Loucy (cell line): Measurements from ENCODE around the gene HES2.

Source experiments
- H2AFZ ChIP-seq: fragments of 200-600 bp; sonication (generic); 2 replicates; pipeline ENCODE4 v1.6.0; 2016; ENCODE audit warnings: antibody characterized with exemption, mild to moderate bottlenecking, low read length, moderate library complexity
- H3F3A ChIP-seq: fragments of 200-600 bp; 2 replicates; pipeline ENCODE4 v1.6.0; 2016; ENCODE audit warnings: antibody characterized with exemption, low read depth, mild to moderate bottlenecking
- H3K27me3 ChIP-seq: fragments of 200-600 bp; sonication (generic); 2 replicates; pipeline ENCODE4 v1.6.1; 2014; ENCODE audit warnings: low read length, mild to moderate bottlenecking; ENCODE audit not compliant: insufficient read depth, poor library complexity, severe bottlenecking
- H3K36me3 ChIP-seq: fragments of 200-600 bp; sonication (generic); 2 replicates; pipeline ENCODE4 v1.6.1; 2016; ENCODE audit warnings: low read length; ENCODE audit not compliant: insufficient read depth
- H3K4me1 ChIP-seq: fragments of 200-600 bp; sonication (generic); 2 replicates; pipeline ENCODE4 v1.5.1; 2014; ENCODE audit warnings: low read length, mild to moderate bottlenecking; ENCODE audit not compliant: insufficient read depth, poor library complexity, severe bottlenecking
- H3K4me2 ChIP-seq: fragments of 200-600 bp; sonication (generic); 2 replicates; pipeline ENCODE4 v1.6.0; 2014; ENCODE audit warnings: antibody characterized with exemption, low read length, low read depth, mild to moderate bottlenecking; ENCODE audit not compliant: poor library complexity, severe bottlenecking
- H3K4me3 ChIP-seq: fragments of 200-600 bp; sonication (generic); 2 replicates; pipeline ENCODE4 v1.5.1; 2014; ENCODE audit warnings: low read length, mild to moderate bottlenecking, mixed read lengths; ENCODE audit not compliant: poor library complexity, severe bottlenecking
- H3K79me2 ChIP-seq: fragments of 200-600 bp; sonication (generic); 2 replicates; pipeline ENCODE4 v1.6.1; 2014; ENCODE audit warnings: low read length; ENCODE audit not compliant: insufficient read depth
- H3K9ac ChIP-seq: fragments of 200-600 bp; sonication (generic); 2 replicates; pipeline ENCODE4 v1.6.0; 2014; ENCODE audit warnings: mild to moderate bottlenecking, low read depth, low read length, moderate library complexity; ENCODE audit not compliant: poor library complexity, severe bottlenecking
- H3K9me2 ChIP-seq: fragments of 200-600 bp; sonication (generic); replicated peaks from 2 replicates; pipeline ENCODE4 v1.6.1; 2016; ENCODE audit warnings: low read depth, low read length, mixed read lengths
- H3K9me3 ChIP-seq: fragments of 200-600 bp; sonication (generic); 2 replicates; pipeline ENCODE4 v1.6.1; 2014; ENCODE audit warnings: mild to moderate bottlenecking, antibody characterized with exemption, low read length, low read depth; ENCODE audit not compliant: insufficient read depth
- H4K20me1 ChIP-seq: fragments of 200-600 bp; sonication (generic); 2 replicates; pipeline ENCODE4 v1.6.0; 2014; ENCODE audit warnings: antibody characterized with exemption, low read length, mild to moderate bottlenecking; ENCODE audit not compliant: insufficient read depth, poor library complexity, severe bottlenecking
- EZH2phosphoT487 ChIP-seq: fragments of 200-600 bp; IDR thresholded peaks from 2 replicates; pipeline ENCODE4 v1.6.1; 2018; ENCODE audit warnings: antibody characterized with exemption, mild to moderate bottlenecking, moderate library complexity, borderline replicate concordance
- TF ChIP-seq, protein P1 (sequence below): fragments of 200-600 bp; sonication (generic); conservative IDR thresholded peaks from 2 replicates; pipeline ENCODE4 v1.5.1; 2014; ENCODE audit warnings: mild to moderate bottlenecking, antibody characterized with exemption, low read length

Gene HES2

GRCh38 chr1:6401673-6402072 lies 18.0 kb downstream of the HES2 start:
- TF ChIP-seq EZH2phosphoT487 = no peak
- TF ChIP-seq, protein P1, sequence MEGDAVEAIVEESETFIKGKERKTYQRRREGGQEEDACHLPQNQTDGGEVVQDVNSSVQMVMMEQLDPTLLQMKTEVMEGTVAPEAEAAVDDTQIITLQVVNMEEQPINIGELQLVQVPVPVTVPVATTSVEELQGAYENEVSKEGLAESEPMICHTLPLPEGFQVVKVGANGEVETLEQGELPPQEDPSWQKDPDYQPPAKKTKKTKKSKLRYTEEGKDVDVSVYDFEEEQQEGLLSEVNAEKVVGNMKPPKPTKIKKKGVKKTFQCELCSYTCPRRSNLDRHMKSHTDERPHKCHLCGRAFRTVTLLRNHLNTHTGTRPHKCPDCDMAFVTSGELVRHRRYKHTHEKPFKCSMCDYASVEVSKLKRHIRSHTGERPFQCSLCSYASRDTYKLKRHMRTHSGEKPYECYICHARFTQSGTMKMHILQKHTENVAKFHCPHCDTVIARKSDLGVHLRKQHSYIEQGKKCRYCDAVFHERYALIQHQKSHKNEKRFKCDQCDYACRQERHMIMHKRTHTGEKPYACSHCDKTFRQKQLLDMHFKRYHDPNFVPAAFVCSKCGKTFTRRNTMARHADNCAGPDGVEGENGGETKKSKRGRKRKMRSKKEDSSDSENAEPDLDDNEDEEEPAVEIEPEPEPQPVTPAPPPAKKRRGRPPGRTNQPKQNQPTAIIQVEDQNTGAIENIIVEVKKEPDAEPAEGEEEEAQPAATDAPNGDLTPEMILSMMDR = no peak
- Histone ChIP-seq H3K9ac (no peak overlapping the region), H3K4me1 (no peaks in the 10 kb centered on the region), H3K4me2 (no peak overlapping the region), H3K9me2 (no peaks in the 10 kb centered on the region), H4K20me1 (no peaks in the 10 kb centered on the region), H3F3A (no peaks in the 10 kb centered on the region), H3K9me3 (no peaks in the 10 kb centered on the region), H3K36me3 (no peaks in the 10 kb centered on the region), H3K79me2 (no peaks in the 10 kb centered on the region), H3K27me3 (no peaks in the 10 kb centered on the region), H2AFZ (no peak overlapping the region), H3K4me3 (no peak overlapping the region)

DNA sequence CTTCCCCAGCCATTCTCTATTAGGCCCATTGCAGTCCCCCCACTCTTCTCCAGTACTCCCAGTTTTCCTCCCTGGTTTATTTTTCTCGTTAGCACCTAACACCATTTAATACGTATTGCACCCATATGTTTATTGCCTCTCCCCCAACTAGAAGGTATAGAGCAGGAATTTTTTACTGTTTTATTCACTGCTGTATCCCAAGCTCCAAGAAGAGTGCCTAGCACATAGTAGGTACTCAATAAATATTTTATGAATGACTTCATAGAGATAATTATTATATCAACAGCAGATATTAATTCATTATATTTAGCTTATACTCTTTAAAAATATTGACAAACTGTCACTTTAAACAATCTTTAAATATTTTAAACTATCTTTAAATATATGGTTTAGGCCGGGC lies 20.4 kb downstream of the HES2 start:
- Histone ChIP-seq H2AFZ (no peak overlapping the region), H3K79me2 (0 out of 2 replicates have a peak, but pooled peaks cover under 1% of the 10 kb centered on the region), H3K4me2 (no peak overlapping the region), H3K36me3 (no peaks in the 10 kb centered on the region), H3K4me3 (no peak overlapping the region), H4K20me1 (no peaks in the 10 kb centered on the region), H3K4me1 (peaks cover 7% of the 10 kb centered on the region), H3K27me3 (no peaks in the 10 kb centered on the region), H3K9ac (no peak overlapping the region), H3K9me3 (no peaks in the 10 kb centered on the region), H3F3A (no peaks in the 10 kb centered on the region), H3K9me2 (no peaks in the 10 kb centered on the region)
- TF ChIP-seq, protein P1 = no peak
- no peak for TF ChIP-seq EZH2phosphoT487

DNA sequence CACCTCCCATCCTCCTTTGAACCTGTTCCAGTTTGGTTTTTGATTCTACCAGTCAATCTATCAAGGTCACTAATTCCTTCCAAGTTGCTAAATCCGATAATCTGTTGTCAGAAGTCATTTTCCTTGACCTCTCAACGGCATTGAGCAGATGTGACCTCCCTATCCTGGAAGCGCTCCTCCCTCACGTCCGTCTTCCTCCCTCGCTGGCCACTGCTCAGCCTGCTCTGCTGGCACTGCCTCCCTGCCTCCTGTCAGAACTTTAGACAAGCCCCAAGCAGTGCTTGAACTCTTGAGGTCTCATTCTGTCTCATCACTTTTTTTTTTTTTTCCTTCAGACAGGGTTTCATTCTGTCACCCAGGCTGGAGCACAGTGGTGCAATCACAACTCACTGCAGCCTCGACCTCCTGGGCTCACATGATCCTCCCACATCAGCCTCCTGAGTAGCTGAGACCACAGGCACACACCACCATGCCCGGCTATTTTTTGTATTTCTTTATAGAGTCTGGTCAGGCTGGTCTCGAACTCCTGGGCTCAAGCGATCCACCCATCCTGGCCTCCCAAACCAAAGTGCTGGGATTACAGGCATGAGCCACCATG lies 21.8 kb downstream of the HES2 start:
- no peak overlapping the region for H2AFZ ChIP-seq

More for the DNA sequence above, 21.8 kb downstream of the HES2 start:
- no peak overlapping the region for H3K9ac ChIP-seq
- H3K27me3 ChIP-seq = no peaks in the 10 kb centered on the region
- no peak for TF ChIP-seq EZH2phosphoT487
- TF ChIP-seq, protein P1 = no peak
- H3K79me2 ChIP-seq = peaks cover 4% of the 10 kb centered on the region; the same call in 1 of the 2 replicates
- no peak overlapping the region for H3K4me3 ChIP-seq
- H3K4me1 ChIP-seq = peaks cover 10% of the 10 kb centered on the region
- H3F3A ChIP-seq = peaks cover 4% of the 10 kb centered on the region; the same call in 1 of the 2 replicates
- H3K36me3 ChIP-seq = no peaks in the 10 kb centered on the region
- no peak overlapping the region for H3K4me2 ChIP-seq
- H3K9me3 ChIP-seq = no peaks in the 10 kb centered on the region
- no peaks in the 10 kb centered on the region for H4K20me1 ChIP-seq
- H3K9me2 ChIP-seq = no peaks in the 10 kb centered on the region
